ENCODE measurements around the gene CELSR1.

The CELSR1 gene

GRCh38 chr22:46354176-46354992 is 183.0 kb downstream of the CELSR1 start:
- no peak overlapping the region for H3K4me3 ChIP-seq (replicated peaks; ENCODE audit: insufficient read depth, low read length)
- no peaks in the 10 kb centered on the region for H3K27me3 ChIP-seq (ENCODE audit: insufficient read depth, poor library complexity, severe bottlenecking)
- TF ChIP-seq SPI1 (IDR thresholded peaks at IDR 0.05; ENCODE audit: borderline replicate concordance, low read depth): no peak
- no peak for TF ChIP-seq POLR2AphosphoS5 (IDR thresholded peaks at IDR 0.05; ENCODE audit: low read depth)
- no peak for TF ChIP-seq REST (IDR thresholded peaks at IDR 0.05; ENCODE audit: insufficient replicate concordance, low read depth)
- TF ChIP-seq GABPA (IDR thresholded peaks at IDR 0.05; ENCODE audit: low read depth): no peak
- TF ChIP-seq, protein P1, sequence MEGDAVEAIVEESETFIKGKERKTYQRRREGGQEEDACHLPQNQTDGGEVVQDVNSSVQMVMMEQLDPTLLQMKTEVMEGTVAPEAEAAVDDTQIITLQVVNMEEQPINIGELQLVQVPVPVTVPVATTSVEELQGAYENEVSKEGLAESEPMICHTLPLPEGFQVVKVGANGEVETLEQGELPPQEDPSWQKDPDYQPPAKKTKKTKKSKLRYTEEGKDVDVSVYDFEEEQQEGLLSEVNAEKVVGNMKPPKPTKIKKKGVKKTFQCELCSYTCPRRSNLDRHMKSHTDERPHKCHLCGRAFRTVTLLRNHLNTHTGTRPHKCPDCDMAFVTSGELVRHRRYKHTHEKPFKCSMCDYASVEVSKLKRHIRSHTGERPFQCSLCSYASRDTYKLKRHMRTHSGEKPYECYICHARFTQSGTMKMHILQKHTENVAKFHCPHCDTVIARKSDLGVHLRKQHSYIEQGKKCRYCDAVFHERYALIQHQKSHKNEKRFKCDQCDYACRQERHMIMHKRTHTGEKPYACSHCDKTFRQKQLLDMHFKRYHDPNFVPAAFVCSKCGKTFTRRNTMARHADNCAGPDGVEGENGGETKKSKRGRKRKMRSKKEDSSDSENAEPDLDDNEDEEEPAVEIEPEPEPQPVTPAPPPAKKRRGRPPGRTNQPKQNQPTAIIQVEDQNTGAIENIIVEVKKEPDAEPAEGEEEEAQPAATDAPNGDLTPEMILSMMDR (IDR thresholded peaks at IDR 0.05; ENCODE audit: insufficient read depth, low read length): no peak
- DNase-seq (ENCODE audit: low read depth in 1 of 2, low spot score in 1 of 2): no peak
- no peak overlapping the region for H3K27ac ChIP-seq (replicated peaks)

DNA sequence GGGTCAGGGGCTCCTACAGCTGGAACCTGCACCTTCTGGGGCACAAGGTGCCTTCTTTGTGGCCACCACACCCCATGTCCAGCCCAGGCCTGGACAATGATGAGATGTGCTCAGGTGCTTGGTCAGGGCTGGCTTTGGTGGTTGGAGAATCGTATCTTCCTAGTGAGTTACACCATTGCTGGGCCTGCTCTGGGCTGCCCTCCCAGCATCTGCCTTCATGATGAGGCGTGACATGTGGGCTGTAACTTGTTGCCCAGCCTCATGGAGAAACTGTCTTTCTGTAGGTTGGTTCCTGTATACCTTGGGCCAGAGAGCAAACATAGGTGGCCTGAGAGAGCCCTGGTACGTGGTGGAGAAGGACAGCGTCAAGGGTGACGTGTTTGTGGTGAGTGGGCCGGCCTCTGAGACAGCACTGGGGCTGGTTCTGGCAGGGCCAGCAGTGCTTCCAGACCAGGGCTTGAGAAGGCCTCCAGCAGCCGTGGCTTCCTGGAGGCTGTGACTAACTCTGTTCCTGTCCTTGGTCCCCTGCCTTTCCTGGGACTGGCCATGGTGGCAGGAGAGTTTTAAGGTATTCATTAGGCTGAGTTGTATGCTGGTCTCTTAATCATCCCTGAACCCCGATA is 183.8 kb downstream of the CELSR1 start:
- Histone ChIP-seq H3K27me3 (ENCODE audit: insufficient read depth, poor library complexity, severe bottlenecking) (no peaks in the 10 kb centered on the region), H3K4me3 (replicated peaks; ENCODE audit: insufficient read depth, low read length) (no peak overlapping the region), H3K27ac (replicated peaks) (no peak overlapping the region)
- no peak for DNase-seq (ENCODE audit: low read depth in 1 of 2, low spot score in 1 of 2)
- no peak for TF ChIP-seq SPI1 (IDR thresholded peaks at IDR 0.05; ENCODE audit: borderline replicate concordance, low read depth)

DNA sequence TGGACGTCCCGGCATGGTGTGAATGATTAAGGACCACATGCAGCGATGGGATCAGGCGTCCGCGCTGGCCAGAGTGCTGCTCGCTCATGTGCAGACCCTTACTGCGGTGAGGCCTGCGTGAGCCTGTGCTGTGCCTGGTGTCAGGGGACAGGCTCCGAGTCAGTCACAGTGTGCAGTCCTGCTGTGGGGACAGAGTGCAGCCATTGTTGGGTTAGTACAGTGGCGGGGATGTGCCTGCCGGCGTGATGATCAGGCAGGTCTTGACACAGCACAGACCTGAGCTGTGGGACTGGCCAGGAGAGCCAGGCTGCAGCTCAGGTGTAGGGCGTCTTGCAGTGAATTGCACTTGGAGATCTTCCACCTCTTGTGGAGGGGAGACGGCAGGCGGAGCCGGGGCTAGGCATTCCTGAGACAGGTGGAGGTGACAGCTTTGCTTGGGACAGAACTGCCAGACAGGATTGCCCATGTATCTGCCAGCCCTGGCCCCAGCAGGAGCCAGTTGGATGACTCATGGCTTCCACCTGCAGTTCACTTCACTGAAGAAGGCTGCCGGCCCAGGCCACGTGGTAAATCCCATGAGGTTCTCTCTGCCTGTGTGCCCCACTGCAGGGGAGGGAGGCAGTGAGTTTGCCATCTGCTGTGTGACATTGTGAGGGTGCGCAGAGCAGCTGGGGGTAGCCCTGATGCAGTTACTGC is 184.6 kb downstream of the CELSR1 start:
- no peak for TF ChIP-seq SPI1 (IDR thresholded peaks at IDR 0.05; ENCODE audit: borderline replicate concordance, low read depth)
- TF ChIP-seq GABPA (IDR thresholded peaks at IDR 0.05; ENCODE audit: low read depth): no peak
- TF ChIP-seq REST (IDR thresholded peaks at IDR 0.05; ENCODE audit: insufficient replicate concordance, low read depth): no peak
- TF ChIP-seq, protein P1 (IDR thresholded peaks at IDR 0.05; ENCODE audit: insufficient read depth, low read length): no peak
- TF ChIP-seq POLR2AphosphoS5 (IDR thresholded peaks at IDR 0.05; ENCODE audit: low read depth): no peak
- no peak overlapping the region for H3K27ac ChIP-seq (replicated peaks)
- no peak overlapping the region for H3K4me3 ChIP-seq (replicated peaks; ENCODE audit: insufficient read depth, low read length)
- no peaks in the 10 kb centered on the region for H3K27me3 ChIP-seq (ENCODE audit: insufficient read depth, poor library complexity, severe bottlenecking)
- DNase-seq (ENCODE audit: low read depth in 1 of 2, low spot score in 1 of 2): peak in 1 of 2 experiments; percentile 47

DNA sequence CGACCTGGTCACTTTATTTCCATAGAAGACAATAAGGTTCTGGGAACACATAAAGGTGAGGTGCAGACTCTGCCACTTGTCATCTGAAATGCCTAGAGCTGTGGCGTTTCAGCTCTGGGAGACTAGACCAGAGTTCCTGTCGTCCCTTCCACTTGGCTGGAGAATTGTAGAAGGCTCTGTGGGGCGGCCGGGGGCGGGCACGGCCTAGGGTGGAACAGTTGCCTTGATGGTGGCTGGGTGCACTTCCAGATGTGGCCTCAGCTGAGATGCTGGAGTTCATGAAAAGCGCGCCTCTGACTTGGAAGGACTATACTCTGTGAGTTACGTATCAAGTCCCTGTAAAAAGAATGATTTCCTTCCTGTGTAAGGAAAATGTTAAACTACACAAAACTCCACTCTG is 185.1 kb downstream of the CELSR1 start:
- Histone ChIP-seq H3K27ac (replicated peaks) (no peak overlapping the region), H3K4me3 (replicated peaks; ENCODE audit: insufficient read depth, low read length) (no peak overlapping the region), H3K27me3 (ENCODE audit: insufficient read depth, poor library complexity, severe bottlenecking) (no peaks in the 10 kb centered on the region)
- TF ChIP-seq REST (IDR thresholded peaks at IDR 0.05; ENCODE audit: insufficient replicate concordance, low read depth) (no peak), POLR2AphosphoS5 (IDR thresholded peaks at IDR 0.05; ENCODE audit: low read depth) (no peak), GABPA (IDR thresholded peaks at IDR 0.05; ENCODE audit: low read depth) (no peak), SPI1 (IDR thresholded peaks at IDR 0.05; ENCODE audit: borderline replicate concordance, low read depth) (no peak)
- TF ChIP-seq, protein P1 (IDR thresholded peaks at IDR 0.05; ENCODE audit: insufficient read depth, low read length): no peak
- no peak for DNase-seq (ENCODE audit: low read depth in 1 of 2, low spot score in 1 of 2)
